IMR-90 (cell line): ENCODE data around the gene PHACTR2. TPM values are rescaled to one million over a fixed set of nuclear protein-coding genes. Genes with fewer than 3 reads are reported as not detected.

ENCODE experiments used
- ATAC-seq: fragments of 200-7000 bp; cut with Tn5 transposase; 2 replicates; pipeline ENCODE4 v1.9.1; 2020; ENCODE audit warnings: low read depth, mild to moderate bottlenecking, moderate library complexity
- BruUV-seq: library from RNA; stranded (reverse); fragments of 400-500 nt; replicated peaks from 2 replicates; lab custom pipeline; 2021; lab: Mats Ljungman, UMichigan
- CTCF ChIA-PET: fragments of 300-600 bp; formaldehyde crosslinking; extraction: SDS; loops from one replicate; lab custom pipeline; 2021; ENCODE audit warnings: antibody characterized with exemption; lab: Yijun Ruan, JAX
- POLR2A ChIA-PET: fragments of 300-600 bp; sonication (Branson Sonifier 250); formaldehyde crosslinking; loops from one replicate; lab custom pipeline; 2022; ENCODE audit warnings: antibody characterized with exemption; ENCODE audit not compliant: unreplicated experiment; lab: Charles Lee
- DNase-seq: peaks from one replicate; pipeline ENCODE4 v3.0.0; 2013
- H2AFZ ChIP-seq: replicated peaks from 2 replicates; pipeline ENCODE3; 2013; ENCODE audit warnings: low read length, mild to moderate bottlenecking; ENCODE audit not compliant: poor library complexity
- H2AK5ac ChIP-seq: 2 replicates; pipeline ENCODE4 v1.6.1; 2013; ENCODE audit warnings: low read depth, low read length, inconsistent platforms
- H2AK9ac ChIP-seq: replicated peaks from 2 replicates; pipeline ENCODE3; 2013; ENCODE audit warnings: mild to moderate bottlenecking, low read depth, low read length, moderate library complexity; ENCODE audit not compliant: poor library complexity
- H2BK120ac ChIP-seq: 2 replicates; pipeline ENCODE4 v1.6.1; 2013; ENCODE audit warnings: low read depth, low read length, inconsistent platforms
- H2BK15ac ChIP-seq: 3 replicates; pipeline ENCODE4 v1.6.1; 2013; ENCODE audit warnings: low read depth, low read length, inconsistent platforms
- H2BK20ac ChIP-seq: 2 replicates; pipeline ENCODE4 v1.6.1; 2013; ENCODE audit warnings: low read depth, mild to moderate bottlenecking, inconsistent platforms, low read length, moderate library complexity
- H2BK5ac ChIP-seq: 2 replicates; pipeline ENCODE4 v1.6.1; 2013; ENCODE audit warnings: mild to moderate bottlenecking, low read depth, low read length, inconsistent platforms; ENCODE audit not compliant: poor library complexity, severe bottlenecking
- H3K14ac ChIP-seq: replicated peaks from 2 replicates; pipeline ENCODE4 v1.6.1; 2013; ENCODE audit warnings: low read depth, low read length, inconsistent platforms
- H3K18ac ChIP-seq: 2 replicates; pipeline ENCODE4 v1.6.1; 2013; ENCODE audit warnings: low read depth, low read length, control low read depth
- H3K23ac ChIP-seq: 2 replicates; pipeline ENCODE4 v1.6.1; 2013; ENCODE audit warnings: low read depth, low read length, inconsistent platforms
- H3K27ac ChIP-seq: 2 replicates; pipeline ENCODE4 v1.5.1; 2013; ENCODE audit warnings: mild to moderate bottlenecking, control low read depth, low read length; ENCODE audit not compliant: insufficient read depth
- H3K27me3 ChIP-seq: 2 replicates; pipeline ENCODE4 v1.6.1; 2013; ENCODE audit warnings: low read length; ENCODE audit not compliant: control insufficient read depth, insufficient read depth
- H3K36me3 ChIP-seq: 2 replicates; pipeline ENCODE4 v1.6.1; 2013; ENCODE audit warnings: low read length, mixed read lengths; ENCODE audit not compliant: control insufficient read depth, insufficient read depth
- H3K4ac ChIP-seq: 2 replicates; pipeline ENCODE4 v1.6.1; 2013; ENCODE audit warnings: low read depth, low read length, inconsistent platforms
- H3K4me1 ChIP-seq: 2 replicates; pipeline ENCODE4 v1.6.1; 2013; ENCODE audit warnings: low read length, mixed read lengths; ENCODE audit not compliant: control insufficient read depth, insufficient read depth
- H3K4me2 ChIP-seq: 2 replicates; pipeline ENCODE4 v1.6.1; 2013; ENCODE audit warnings: low read depth, mild to moderate bottlenecking, control low read depth, low read length, moderate library complexity
- H3K4me3 ChIP-seq: 2 replicates; pipeline ENCODE4 v1.5.1; 2013; ENCODE audit warnings: low read depth, mild to moderate bottlenecking, control low read depth, low read length, moderate library complexity; ENCODE audit not compliant: insufficient read depth
- H3K56ac ChIP-seq: 2 replicates; pipeline ENCODE4 v1.6.1; 2013; ENCODE audit warnings: low read length, inconsistent platforms; ENCODE audit not compliant: insufficient read depth; ENCODE audit errors: extremely low read depth
- H3K79me1 ChIP-seq, 2 experiments: 2 replicates each; pipeline ENCODE4 v1.6.1; 2013; ENCODE audit warnings: low read length in 2 of 2, inconsistent platforms in 1 of 2, low read depth in 1 of 2
- H3K9ac ChIP-seq: 2 replicates; pipeline ENCODE4 v1.6.1; 2013; ENCODE audit warnings: low read depth, low read length, control low read depth
- H3K9me1 ChIP-seq: 2 replicates; pipeline ENCODE4 v1.6.1; 2013; ENCODE audit warnings: low read length, inconsistent platforms; ENCODE audit not compliant: insufficient read depth
- H3K9me3 ChIP-seq: 2 replicates; pipeline ENCODE4 v1.6.1; 2013; ENCODE audit warnings: low read length; ENCODE audit not compliant: control insufficient read depth, insufficient read depth
- H4K20me1 ChIP-seq: 2 replicates; pipeline ENCODE4 v1.6.1; 2013; ENCODE audit warnings: low read length, inconsistent platforms; ENCODE audit not compliant: insufficient read depth
- H4K5ac ChIP-seq: 2 replicates; pipeline ENCODE4 v1.6.1; 2013; ENCODE audit warnings: mild to moderate bottlenecking, low read depth, low read length, control low read depth
- H4K8ac ChIP-seq, 2 experiments: 2 replicates each; pipeline ENCODE4 v1.6.1; 2013; ENCODE audit warnings: low read depth in 2 of 2, low read length in 2 of 2, control low read depth in 1 of 2, inconsistent platforms in 1 of 2
- H4K91ac ChIP-seq: 2 replicates; pipeline ENCODE4 v1.6.1; 2013; ENCODE audit warnings: low read depth, low read length, inconsistent platforms; ENCODE audit not compliant: insufficient read depth
- BHLHE40 ChIP-seq: fragments of 150-350 bp; IDR thresholded peaks from 2 replicates; pipeline ENCODE4 v1.6.1; 2016; ENCODE audit warnings: mild to moderate bottlenecking, low read depth, low read length
- CEBPB ChIP-seq: IDR thresholded peaks from 2 replicates; pipeline ENCODE4 v1.6.1; 2012; ENCODE audit warnings: low read depth, low read length, improper control_type of control experiment
- CHD1 ChIP-seq: IDR thresholded peaks from 2 replicates; pipeline ENCODE4 v1.6.1; 2012; ENCODE audit warnings: low read depth, low read length, improper control_type of control experiment
- FOS ChIP-seq: fragments of 150-350 bp; IDR thresholded peaks from 2 replicates; pipeline ENCODE4 v1.6.1; 2016; ENCODE audit warnings: low read depth, low read length
- MAFK ChIP-seq: IDR thresholded peaks from 2 replicates; pipeline ENCODE4 v1.6.1; 2012; ENCODE audit warnings: low read depth, low read length, improper control_type of control experiment
- MAZ ChIP-seq: IDR thresholded peaks from 2 replicates; pipeline ENCODE4 v1.6.1; 2012; ENCODE audit warnings: low read depth, mild to moderate bottlenecking, low read length, improper control_type of control experiment, moderate library complexity, borderline replicate concordance
- MXI1 ChIP-seq: IDR thresholded peaks from 2 replicates; pipeline ENCODE4 v1.6.1; 2012; ENCODE audit warnings: low read depth, mild to moderate bottlenecking, low read length, moderate library complexity, borderline replicate concordance
- NFE2L2 ChIP-seq: fragments of 150-350 bp; IDR thresholded peaks from 2 replicates; pipeline ENCODE4 v1.6.1; 2016; ENCODE audit warnings: low read depth, mild to moderate bottlenecking, low read length
- POLR2A ChIP-seq: IDR thresholded peaks from 2 replicates; pipeline ENCODE4 v1.6.1; 2012; ENCODE audit warnings: mild to moderate bottlenecking, low read depth, low read length
- RAD21 ChIP-seq: IDR thresholded peaks from 2 replicates; pipeline ENCODE4 v1.6.1; 2012; ENCODE audit warnings: low read length, improper control_type of control experiment
- RCOR1 ChIP-seq: IDR thresholded peaks from 2 replicates; pipeline ENCODE4 v1.6.1; 2012; ENCODE audit warnings: mild to moderate bottlenecking, low read length, improper control_type of control experiment; ENCODE audit not compliant: insufficient replicate concordance
- RFX5 ChIP-seq: IDR thresholded peaks from 2 replicates; pipeline ENCODE4 v1.8.0; 2012; ENCODE audit warnings: low read depth, mild to moderate bottlenecking, low read length, moderate library complexity
- SMC3 ChIP-seq: fragments of 150-350 bp; IDR thresholded peaks from 2 replicates; pipeline ENCODE4 v1.6.1; 2016; ENCODE audit warnings: low read depth, mild to moderate bottlenecking, antibody characterized with exemption, low read length, moderate library complexity
- WGBS, 2 experiments: methylation state at CpG; one replicate each; pipeline versions ENCODE4 v1.1.5 to v1.1.7; 2013; ENCODE audit warnings: missing lambda C conversion rate in 2 of 2; ENCODE audit not compliant: insufficient read length in 1 of 2; ENCODE audit errors: extremely low coverage in 2 of 2; 5-methylcytosine and 5-hydroxymethylcytosine counted together
- dilution Hi-C: fragments of 300-500 bp; cut with HindIII; formaldehyde crosslinking; loops from one replicate; pipeline ENCODE4 v1.14.3; 2018; ENCODE audit warnings: low sequenced_read_pairs; ENCODE audit not compliant: unreplicated experiment
- in situ Hi-C: fragments of 300-500 bp; cut with MboI; formaldehyde crosslinking; loops from 3 replicates; pipeline ENCODE4 v1.14.3; 2019; ENCODE audit warnings: low sequenced_read_pairs, inconsistent platforms, mixed read lengths
- intact Hi-C: fragments of 100-400 bp; cut with micrococcal nuclease; formaldehyde crosslinking; loops from 2 replicates; pipeline ENCODE4 v1.10.0; 2022
- polyA plus RNA-seq, 3 experiments: library from polyadenylated mRNA; depleted of rRNA; stranded (reverse); fragments of >200 nt; gene quantifications; 2 replicates each; pipeline ENCODE4 v1.2.3, GENCODE V29; 2012; ENCODE audit warnings: low replicate concordance in 1 of 3
- total RNA-seq: library from RNA; depleted of rRNA; stranded (reverse); fragments of >200 nt; gene quantifications from 2 replicates; pipeline ENCODE4 v1.2.3, GENCODE V29; 2012
- TF ChIP-seq, protein P1 (sequence below): conservative IDR thresholded peaks from 2 replicates; pipeline ENCODE4 v1.5.1; 2012; ENCODE audit warnings: mild to moderate bottlenecking, low read depth, low read length, improper control_type of control experiment
- TF ChIP-seq, protein P2 (sequence below): fragments of 150-350 bp; IDR thresholded peaks from 2 replicates; pipeline ENCODE4 v1.6.1; 2017; ENCODE audit warnings: mild to moderate bottlenecking, antibody characterized with exemption, low read length, low read depth
- TF ChIP-seq, protein P3 (sequence below): fragments of 150-350 bp; IDR thresholded peaks from 2 replicates; pipeline ENCODE4 v1.6.1; 2016; ENCODE audit warnings: low read depth, mild to moderate bottlenecking, low read length, moderate library complexity, borderline replicate concordance

The PHACTR2 gene
- total and polyA plus RNA-seq, 2 of the 4 experiments (the other 2 are of a cell fraction): 14.5 to 74.2 TPM

DNA sequence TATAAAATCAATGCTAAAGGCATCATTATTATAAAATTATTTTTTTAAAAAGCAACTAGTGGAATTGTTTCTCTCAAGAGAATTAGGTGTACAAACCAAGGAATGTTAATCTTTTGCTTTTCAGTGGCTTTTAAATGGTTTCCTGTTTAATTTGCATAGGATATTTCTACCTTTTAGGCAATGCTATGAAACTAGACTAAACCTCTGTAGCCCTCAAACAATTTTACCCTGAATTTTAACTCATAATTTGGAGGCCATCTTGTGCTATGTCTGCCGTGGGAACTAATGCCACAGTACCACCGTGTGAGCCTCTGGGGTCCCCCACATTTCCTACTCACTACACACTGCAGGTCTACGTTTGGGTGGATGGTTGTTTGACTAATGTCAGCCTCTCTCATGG, 20.6 kb downstream of the PHACTR2 start:
- peak overlapping the region; percentile 71; the same call in 1 of the 2 replicates for H4K5ac ChIP-seq
- peaks cover 27 to 84% of the 10 kb centered on the region in 2 experiments for H3K79me1 ChIP-seq
- no peak overlapping the region for H2BK120ac ChIP-seq
- 0 out of 2 replicates have a peak, but pooled peaks cover 9% of the 10 kb centered on the region for H3K9me1 ChIP-seq
- TF ChIP-seq FOS (no peak), CEBPB (no peak), MAZ (no peak), CHD1 (no peak), BHLHE40 (no peak), RAD21 (no peak), POLR2A (no peak), MAFK (no peak), SMC3 (no peak), NFE2L2 (no peak), RFX5 (no peak), MXI1 (no peak), RCOR1 (no peak)
- TF ChIP-seq, protein P1, sequence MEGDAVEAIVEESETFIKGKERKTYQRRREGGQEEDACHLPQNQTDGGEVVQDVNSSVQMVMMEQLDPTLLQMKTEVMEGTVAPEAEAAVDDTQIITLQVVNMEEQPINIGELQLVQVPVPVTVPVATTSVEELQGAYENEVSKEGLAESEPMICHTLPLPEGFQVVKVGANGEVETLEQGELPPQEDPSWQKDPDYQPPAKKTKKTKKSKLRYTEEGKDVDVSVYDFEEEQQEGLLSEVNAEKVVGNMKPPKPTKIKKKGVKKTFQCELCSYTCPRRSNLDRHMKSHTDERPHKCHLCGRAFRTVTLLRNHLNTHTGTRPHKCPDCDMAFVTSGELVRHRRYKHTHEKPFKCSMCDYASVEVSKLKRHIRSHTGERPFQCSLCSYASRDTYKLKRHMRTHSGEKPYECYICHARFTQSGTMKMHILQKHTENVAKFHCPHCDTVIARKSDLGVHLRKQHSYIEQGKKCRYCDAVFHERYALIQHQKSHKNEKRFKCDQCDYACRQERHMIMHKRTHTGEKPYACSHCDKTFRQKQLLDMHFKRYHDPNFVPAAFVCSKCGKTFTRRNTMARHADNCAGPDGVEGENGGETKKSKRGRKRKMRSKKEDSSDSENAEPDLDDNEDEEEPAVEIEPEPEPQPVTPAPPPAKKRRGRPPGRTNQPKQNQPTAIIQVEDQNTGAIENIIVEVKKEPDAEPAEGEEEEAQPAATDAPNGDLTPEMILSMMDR: no peak
- TF ChIP-seq, protein P2, sequence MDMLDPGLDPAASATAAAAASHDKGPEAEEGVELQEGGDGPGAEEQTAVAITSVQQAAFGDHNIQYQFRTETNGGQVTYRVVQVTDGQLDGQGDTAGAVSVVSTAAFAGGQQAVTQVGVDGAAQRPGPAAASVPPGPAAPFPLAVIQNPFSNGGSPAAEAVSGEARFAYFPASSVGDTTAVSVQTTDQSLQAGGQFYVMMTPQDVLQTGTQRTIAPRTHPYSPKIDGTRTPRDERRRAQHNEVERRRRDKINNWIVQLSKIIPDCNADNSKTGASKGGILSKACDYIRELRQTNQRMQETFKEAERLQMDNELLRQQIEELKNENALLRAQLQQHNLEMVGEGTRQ: no peak
- TF ChIP-seq, protein P3, sequence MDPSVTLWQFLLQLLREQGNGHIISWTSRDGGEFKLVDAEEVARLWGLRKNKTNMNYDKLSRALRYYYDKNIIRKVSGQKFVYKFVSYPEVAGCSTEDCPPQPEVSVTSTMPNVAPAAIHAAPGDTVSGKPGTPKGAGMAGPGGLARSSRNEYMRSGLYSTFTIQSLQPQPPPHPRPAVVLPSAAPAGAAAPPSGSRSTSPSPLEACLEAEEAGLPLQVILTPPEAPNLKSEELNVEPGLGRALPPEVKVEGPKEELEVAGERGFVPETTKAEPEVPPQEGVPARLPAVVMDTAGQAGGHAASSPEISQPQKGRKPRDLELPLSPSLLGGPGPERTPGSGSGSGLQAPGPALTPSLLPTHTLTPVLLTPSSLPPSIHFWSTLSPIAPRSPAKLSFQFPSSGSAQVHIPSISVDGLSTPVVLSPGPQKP: no peak
- dilution Hi-C loops: no loop called here
- POLR2A ChIA-PET: no interaction called here
- peaks cover 21% of the 10 kb centered on the region for H3K4me1 ChIP-seq
- H3K4me2 ChIP-seq: no peak overlapping the region
- H2BK15ac ChIP-seq: peak overlapping the region; percentile 25; the same call in 1 of the 3 replicates
- H2AK9ac ChIP-seq: no peak overlapping the region
- no peak for DNase-seq
- peak overlapping the region; percentile 73 for H3K4ac ChIP-seq
- peak overlapping the region in 1 of 2 experiments; percentile 49; a peak in 1 of 4 replicates for H4K8ac ChIP-seq
- H3K18ac ChIP-seq: peak overlapping the region; percentile 60
- H3K14ac ChIP-seq: peak overlapping the region; percentile 59; the same call in 1 of the 2 replicates
- H3K23ac ChIP-seq: no peak overlapping the region
- in situ Hi-C loops: no loop called here
- no peaks in the 10 kb centered on the region for H3K27me3 ChIP-seq
- no TSS peak for BruUV-seq
- H3K36me3 ChIP-seq: peaks cover 2% of the 10 kb centered on the region; the same call in 1 of the 2 replicates
- H3K4me3 ChIP-seq: no peak overlapping the region
- H4K91ac ChIP-seq: no peak overlapping the region; the same call in 1 of the 2 replicates
- H3K27ac ChIP-seq: peak overlapping the region; percentile 25; the same call in 1 of the 2 replicates
- H2AK5ac ChIP-seq: peak overlapping the region; percentile 37; the same call in 1 of the 2 replicates
- no peaks in the 10 kb centered on the region for H3K9me3 ChIP-seq
- intact Hi-C loops: loop anchor here (5.0 kb wide), 1 partner anchor 49 kb away; no protein-coding TSS in a partner anchor
- no peak overlapping the region for H3K56ac ChIP-seq
- peak overlapping the region; percentile 64; the same call in 1 of the 2 replicates for H2BK20ac ChIP-seq
- peaks cover 6% of the 10 kb centered on the region; the same call in 1 of the 2 replicates for H4K20me1 ChIP-seq
- WGBS, 2 experiments: no CpG with 5 or more reads among the region's 3 CpGs
- no peak overlapping the region for H2AFZ ChIP-seq
- no peak for ATAC-seq
- CTCF ChIA-PET: no interaction called here
- no peak overlapping the region for H3K9ac ChIP-seq
- H2BK5ac ChIP-seq: peak overlapping the region; percentile 57
